CD4-positive, alpha-beta T cell treated with Interleukin-17A for 1 hour (primary cell): Measurements from ENCODE around the gene RTN4RL2.

Experiments
- DNase-seq: peaks from one replicate; pipeline ENCODE4 v3.0.0-alpha.2; 2020

The RTN4RL2 gene

GRCh38 chr11:57481915-57482781, 21.8 kb downstream of the RTN4RL2 start:
- DNase-seq: no peak

- DNase-seq: peak; percentile 57
Measured at GRCh38 chr11:57482782-57483561, 22.6 kb downstream of the RTN4RL2 start.

DNA sequence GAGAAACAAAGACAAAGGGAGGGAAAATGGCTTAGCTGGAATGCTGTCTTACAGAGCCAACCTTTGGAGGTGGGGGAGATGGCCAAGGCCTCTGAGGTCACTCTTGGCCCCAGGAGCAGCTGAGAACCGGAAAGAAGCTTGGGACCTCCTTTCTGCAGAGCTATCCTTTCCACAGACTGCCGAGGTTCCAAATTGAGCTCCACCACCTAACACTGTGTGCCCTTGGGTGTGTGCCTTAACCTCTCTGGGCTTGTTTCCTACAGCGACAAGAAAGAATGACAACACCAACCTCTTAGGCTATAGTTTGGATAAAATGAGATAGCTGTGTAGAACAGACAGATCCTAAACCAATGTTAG, 23.2 kb downstream of the RTN4RL2 start:
- DNase-seq: no peak

DNA sequence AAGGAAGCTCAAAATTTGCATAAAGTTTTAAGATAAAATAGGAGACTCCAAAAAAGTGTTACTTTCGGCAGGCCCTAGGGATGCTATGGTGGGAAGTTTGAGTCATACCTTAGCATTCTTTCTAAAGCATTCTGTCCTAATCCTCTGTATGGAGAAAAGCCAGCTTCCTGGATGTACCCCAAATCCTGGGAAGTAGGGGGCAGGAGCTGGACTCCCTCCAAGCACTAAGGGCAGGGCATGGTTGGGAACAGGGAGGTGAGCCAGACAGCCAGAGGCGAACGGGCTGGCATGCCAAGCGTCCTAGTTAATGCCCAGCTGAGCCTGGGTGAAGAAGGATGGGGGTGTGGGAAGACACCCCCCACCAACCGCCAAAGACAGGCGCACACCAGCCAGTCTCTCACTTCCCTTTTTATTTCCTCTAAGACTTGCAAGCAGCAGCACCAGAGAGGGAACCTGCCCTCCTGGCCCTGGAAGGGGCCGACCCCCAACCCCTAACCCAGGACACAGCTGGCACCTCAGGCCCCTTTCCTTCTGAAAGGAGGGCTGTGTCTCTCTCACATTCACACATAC, 23.9 kb downstream of the RTN4RL2 start:
- DNase-seq: no peak

GRCh38 chr11:57485217-57485990, 25.1 kb downstream of the RTN4RL2 start:
- no peak for DNase-seq

DNA sequence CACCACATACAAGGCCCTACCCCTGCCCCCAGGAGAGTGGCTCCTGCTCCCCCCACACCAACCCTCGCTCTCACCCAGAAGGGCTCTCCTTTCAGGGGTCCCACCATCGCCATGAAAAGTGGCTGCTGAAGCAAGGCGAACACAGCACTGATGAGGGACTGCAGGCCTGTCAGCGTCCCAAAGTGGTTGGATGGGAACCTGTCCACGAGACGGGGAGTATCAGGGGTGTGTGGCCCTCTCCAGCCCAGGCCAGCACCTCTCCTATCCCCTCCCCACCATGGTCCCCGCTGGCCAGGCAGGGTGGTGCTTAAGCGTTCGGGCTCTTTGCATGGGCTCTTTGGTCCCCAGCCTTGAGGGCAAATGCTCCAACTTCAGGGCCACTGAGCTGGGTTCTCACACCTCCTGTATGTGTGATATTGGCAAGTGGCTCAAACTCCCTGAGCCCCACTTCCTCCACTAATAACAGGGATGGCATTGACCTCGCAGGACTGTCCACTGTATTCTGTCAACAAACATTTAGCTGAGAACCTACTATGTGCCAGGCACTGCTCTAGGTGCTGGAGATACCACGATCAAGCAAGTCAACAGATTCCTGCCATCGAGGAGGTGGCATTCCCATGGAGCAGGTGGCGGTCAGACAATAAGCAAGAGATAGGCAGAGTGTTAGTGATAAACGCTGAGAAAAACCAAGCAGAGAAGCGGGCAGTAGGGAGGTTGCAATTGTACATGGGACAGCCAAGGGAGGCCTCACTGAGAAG, 26.9 kb downstream of the RTN4RL2 start:
- DNase-seq: no peak

GRCh38 chr11:57487920-57488659, 27.8 kb downstream of the RTN4RL2 start:
- DNase-seq: no peak

GRCh38 chr11:57490456-57491248, 30.3 kb downstream of the RTN4RL2 start:
- DNase-seq: no peak

DNA sequence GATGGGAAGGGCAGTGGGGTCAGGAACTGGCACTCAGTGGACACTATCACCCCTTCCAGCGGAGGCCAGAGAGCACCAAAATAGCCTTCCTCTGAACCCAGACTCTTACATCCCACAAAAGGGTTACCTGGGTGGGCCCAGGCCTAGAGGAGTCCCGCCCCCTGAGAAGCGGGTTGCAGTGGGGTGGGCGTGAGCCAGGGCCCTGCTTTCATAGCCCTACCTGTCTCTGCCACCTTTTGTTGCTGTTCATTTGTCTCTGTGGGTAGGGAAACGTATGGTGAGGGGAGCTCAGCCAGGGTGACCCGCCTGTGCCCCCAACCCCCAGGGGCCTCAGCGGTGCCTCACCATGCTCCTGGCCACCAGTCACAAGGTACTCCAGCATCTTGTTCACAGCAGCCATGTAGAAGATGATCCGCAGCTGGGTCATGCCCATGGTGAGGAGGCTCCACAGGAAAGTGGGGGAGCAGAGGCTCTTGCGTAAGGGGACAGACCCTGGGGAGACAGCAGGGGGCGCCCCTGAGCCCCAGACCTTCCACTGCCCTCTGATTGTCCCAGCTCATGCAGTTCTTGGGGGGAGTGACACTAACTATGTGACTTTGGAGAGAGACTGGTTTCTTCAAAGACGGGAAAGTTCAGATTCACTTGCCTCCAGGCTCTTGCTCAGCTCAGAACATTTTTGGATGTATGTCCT, 31.2 kb downstream of the RTN4RL2 start:
- peak; percentile 54 for DNase-seq

GRCh38 chr11:57493507-57494503, 33.5 kb downstream of the RTN4RL2 start:
- peak; percentile 76 for DNase-seq

DNA sequence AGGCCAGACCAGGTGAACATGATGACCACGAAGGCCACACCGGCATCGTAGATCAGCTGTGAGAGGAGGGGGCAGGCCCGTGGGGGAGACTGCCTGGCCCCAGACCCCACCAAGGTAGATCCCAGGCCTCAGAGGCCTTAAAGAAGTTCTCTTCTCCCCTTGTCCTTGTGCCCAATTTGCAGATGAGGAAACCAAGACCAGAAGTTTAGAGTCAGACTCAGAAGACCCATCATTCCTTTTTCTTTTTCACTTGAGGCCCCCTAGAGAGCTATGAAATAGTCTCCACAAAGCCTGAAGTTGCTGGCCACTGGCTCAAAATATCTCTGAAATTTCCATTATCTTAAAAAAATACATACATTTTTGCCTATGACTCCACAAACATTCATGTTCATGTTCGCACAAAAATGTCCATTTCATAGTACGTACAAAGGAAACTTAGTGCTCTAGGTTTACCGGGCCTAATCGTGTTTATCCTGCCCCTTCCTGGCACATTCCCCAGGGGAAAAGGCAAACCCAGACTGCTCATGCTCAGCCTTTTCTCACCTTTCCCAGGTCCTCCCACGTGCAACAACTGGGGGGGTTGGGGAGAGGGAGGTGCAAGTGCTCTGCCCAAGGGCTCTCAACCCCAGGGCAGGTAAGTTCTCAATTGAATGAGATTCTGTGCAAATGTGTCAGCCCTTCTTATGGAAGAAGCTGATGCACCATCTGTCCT, 35.9 kb downstream of the RTN4RL2 start:
- no peak for DNase-seq

DNA sequence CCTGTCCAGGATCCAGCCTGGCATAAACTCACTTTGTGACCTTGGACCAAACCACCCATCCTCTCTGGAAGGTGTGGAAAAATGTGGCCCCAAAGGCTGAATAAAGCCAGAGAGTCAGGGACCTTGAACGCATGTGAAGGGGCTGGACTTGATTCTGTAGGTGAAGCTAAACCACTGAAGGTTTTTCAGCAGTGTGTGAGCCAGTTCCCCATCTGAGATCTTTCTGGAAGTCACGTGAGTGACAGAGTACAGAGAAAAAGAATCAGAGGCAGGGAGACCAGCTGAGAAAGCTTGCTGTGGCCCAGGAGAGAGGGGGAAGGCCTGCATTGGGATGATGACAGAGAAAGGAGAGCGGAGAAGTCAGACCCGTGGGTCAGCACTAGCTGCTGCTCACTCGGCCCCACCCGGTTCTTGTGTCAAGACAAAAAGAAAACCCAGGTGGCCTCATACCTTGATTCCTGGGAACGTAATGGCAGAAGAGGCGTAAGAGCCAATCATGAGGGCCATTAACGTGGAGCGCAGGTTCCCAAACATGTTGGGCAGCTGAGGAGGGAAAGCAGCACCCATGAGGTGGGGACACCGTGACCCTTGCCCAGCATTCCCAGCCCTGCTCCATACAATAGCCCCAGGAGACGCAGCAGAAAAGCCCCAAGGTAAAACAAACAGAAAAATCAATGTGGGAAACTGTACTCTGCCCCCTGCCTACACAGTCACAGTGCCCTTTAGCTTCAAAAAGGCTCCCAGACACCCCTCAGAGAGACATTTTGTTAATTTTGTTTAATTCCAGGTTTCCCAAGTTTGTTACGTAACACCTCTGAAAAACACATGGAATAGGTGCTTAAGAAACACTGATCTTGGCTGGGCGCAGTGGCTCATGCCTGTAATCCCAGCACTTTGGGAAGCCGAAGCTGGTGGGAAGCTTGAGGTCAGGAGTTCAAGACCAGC, 37.2 kb downstream of the RTN4RL2 start:
- no peak for DNase-seq

DNA sequence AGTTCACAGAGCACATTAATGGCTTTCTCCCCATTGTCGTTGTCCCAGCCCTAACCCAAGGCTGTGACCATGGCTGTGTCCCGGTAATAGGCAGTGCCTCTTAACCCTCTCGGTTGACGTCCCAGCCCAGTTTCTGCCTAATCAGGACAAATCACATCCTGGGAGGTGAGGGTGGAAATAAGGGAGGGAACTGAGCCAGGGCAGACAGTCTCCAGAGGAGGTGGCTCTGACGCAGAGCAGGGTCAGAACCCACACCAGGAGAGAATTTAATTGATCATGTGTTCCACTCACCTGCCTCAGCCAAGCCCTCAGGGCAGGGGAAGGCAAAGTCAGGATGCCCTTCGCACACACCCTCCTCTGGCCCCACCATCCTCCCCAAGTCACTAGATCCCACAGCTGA, 38.2 kb downstream of the RTN4RL2 start:
- DNase-seq: no peak

GRCh38 chr11:57499413-57499982, 39.2 kb downstream of the RTN4RL2 start:
- peak; percentile 43 for DNase-seq

DNA sequence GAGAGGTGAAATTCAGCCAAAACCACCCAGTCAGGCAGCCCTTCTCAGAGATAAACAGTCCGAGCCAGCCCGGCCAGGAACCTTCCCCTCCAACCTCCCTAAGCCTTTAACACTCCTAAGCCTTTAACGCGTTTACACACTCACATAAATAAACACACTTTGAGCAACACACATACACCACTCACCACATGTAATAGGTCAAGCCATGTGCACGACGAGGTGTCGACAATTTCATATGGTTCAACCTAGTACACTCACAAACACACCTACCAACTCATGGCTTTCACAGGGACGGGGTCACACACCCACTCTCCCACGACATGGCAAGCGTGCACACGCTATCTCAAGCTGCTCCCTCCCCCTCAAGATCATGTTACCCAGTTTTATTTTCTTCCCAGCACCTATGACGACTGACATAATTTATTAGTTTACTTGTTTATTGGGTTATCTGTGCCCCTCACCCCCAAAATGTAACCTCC, 39.7 kb downstream of the RTN4RL2 start:
- no peak for DNase-seq

GRCh38 chr11:57500515-57500914, 40.2 kb downstream of the RTN4RL2 start:
- no peak for DNase-seq
